GM23248 (cell line): ENCODE measurements around the gene RAPGEF2. TPM values are rescaled to one million over a fixed set of nuclear protein-coding genes. Genes with fewer than 3 reads are reported as not detected.
"Not testable (repeated sequence)": the region's sequence is repeated elsewhere in the genome, so short reads cannot be mapped to it uniquely, and the experiment has no call there.

Experiments
- DNase-seq: peaks from one replicate; pipeline ENCODE4 v3.0.0-alpha.2; 2015
- H2AFZ ChIP-seq: fragments of 200-600 bp; sonication (generic); 2 replicates; pipeline ENCODE4 v1.6.1; 2016; ENCODE audit warnings: antibody characterized with exemption
- H3F3A ChIP-seq: fragments of 200-600 bp; sonication (generic); 2 replicates; pipeline ENCODE4 v1.6.1; 2016; ENCODE audit warnings: mild to moderate bottlenecking, antibody characterized with exemption, mixed run types; ENCODE audit not compliant: insufficient read depth
- H3K27ac ChIP-seq: fragments of 200-600 bp; sonication (generic); 2 replicates; pipeline ENCODE4 v1.5.1; 2016; ENCODE audit warnings: mild to moderate bottlenecking
- H3K27me3 ChIP-seq: fragments of 200-600 bp; sonication (generic); replicated peaks from 2 replicates; pipeline ENCODE4 v1.6.1; 2016; ENCODE audit warnings: mild to moderate bottlenecking; ENCODE audit not compliant: insufficient read depth
- H3K36me3 ChIP-seq: fragments of 200-600 bp; sonication (generic); 2 replicates; pipeline ENCODE4 v1.6.1; 2016; ENCODE audit warnings: low read depth, mild to moderate bottlenecking
- H3K4me1 ChIP-seq: fragments of 200-600 bp; sonication (generic); 2 replicates; pipeline ENCODE4 v1.6.1; 2016; ENCODE audit warnings: mild to moderate bottlenecking; ENCODE audit not compliant: insufficient read depth
- H3K4me2 ChIP-seq: fragments of 200-600 bp; sonication (generic); one replicate; pipeline ENCODE4 v1.6.1; 2016; ENCODE audit warnings: mild to moderate bottlenecking; ENCODE audit not compliant: unreplicated experiment
- H3K4me3 ChIP-seq: fragments of 200-600 bp; sonication (generic); 2 replicates; pipeline ENCODE4 v1.5.1; 2016; ENCODE audit warnings: mild to moderate bottlenecking
- H3K79me2 ChIP-seq: fragments of 200-600 bp; sonication (generic); 2 replicates; pipeline ENCODE4 v1.6.1; 2016; ENCODE audit warnings: mild to moderate bottlenecking; ENCODE audit not compliant: insufficient read depth
- H3K9ac ChIP-seq: fragments of 200-600 bp; sonication (generic); 2 replicates; pipeline ENCODE4 v1.6.1; 2016; ENCODE audit warnings: mild to moderate bottlenecking
- H3K9me2 ChIP-seq: fragments of 200-600 bp; sonication (generic); 2 replicates; pipeline ENCODE4 v1.6.1; 2016; ENCODE audit warnings: mixed run types, mild to moderate bottlenecking, moderate library complexity; ENCODE audit not compliant: insufficient read depth
- H3K9me3 ChIP-seq: fragments of 200-600 bp; sonication (generic); one replicate; pipeline ENCODE4 v1.6.1; 2017; ENCODE audit warnings: low read depth
- H4K20me1 ChIP-seq: fragments of 200-600 bp; sonication (generic); 2 replicates; pipeline ENCODE4 v1.6.0; 2016; ENCODE audit not compliant: insufficient read depth
- EZH2 ChIP-seq: fragments of 200-600 bp; sonication (generic); IDR thresholded peaks from 2 replicates; pipeline ENCODE4 v1.6.1; 2018; ENCODE audit warnings: antibody characterized with exemption, mild to moderate bottlenecking; ENCODE audit not compliant: insufficient read depth, poor library complexity, severe bottlenecking
- EZH2phosphoT487 ChIP-seq: fragments of 200-600 bp; sonication (generic); IDR thresholded peaks from 2 replicates; pipeline ENCODE4 v1.6.1; 2018; ENCODE audit warnings: antibody characterized with exemption, moderate library complexity, mild to moderate bottlenecking, low read depth; ENCODE audit not compliant: insufficient read depth
- WGBS, 2 experiments: methylation state at CpG; one replicate each; pipeline ENCODE4 v1.1.6; 2015 to 2017; ENCODE audit warnings: low lambda C conversion rate in 2 of 2, low coverage in 1 of 2; ENCODE audit errors: missing lambda C conversion rate in 2 of 2; 5-methylcytosine and 5-hydroxymethylcytosine counted together
- in situ Hi-C: fragments of 300-500 bp; cut with MboI; formaldehyde crosslinking; loops from 2 replicates; pipeline ENCODE4 v1.15.0; 2020
- polyA plus RNA-seq: library from polyadenylated mRNA; unstranded; fragments of >200 nt; fragmentation: Nextera tagmentation; extraction: Ambion mirVana; gene quantifications from 2 replicates; pipeline ENCODE4 v1.2.1, GENCODE V29; 2016
- total RNA-seq: library from RNA; depleted of rRNA; stranded (reverse); fragments of >200 nt; shearing (Covaris generic); gene quantifications from 2 replicates; pipeline ENCODE4 v1.2.3, GENCODE V29; 2014

RAPGEF2 gene
- total and polyA plus RNA-seq, 2 experiments from 2014 or later: 6.6 to 21.7 TPM

GRCh38 chr4:159065513-159066240 is 37.2 kb upstream of the RAPGEF2 start:
- H3K9me2 ChIP-seq: no peaks in the 10 kb centered on the region
- peaks cover 5% of the 10 kb centered on the region; the same call in 1 of the 2 replicates for H3K27me3 ChIP-seq
- no peaks in the 10 kb centered on the region for H3K9me3 ChIP-seq
- H3K4me3 ChIP-seq: no peak overlapping the region
- peaks cover 15% of the 10 kb centered on the region for H3K4me1 ChIP-seq
- no peaks in the 10 kb centered on the region for H4K20me1 ChIP-seq
- no peak for DNase-seq
- H3K79me2 ChIP-seq: no peaks in the 10 kb centered on the region
- H2AFZ ChIP-seq: no peak overlapping the region
- no peaks in the 10 kb centered on the region for H3K36me3 ChIP-seq
- H3K9ac ChIP-seq: no peak overlapping the region
- WGBS, 2 experiments: 91 to 94% methylated on average over 3 of the region's 3 CpGs
- H3F3A ChIP-seq: peaks cover 20% of the 10 kb centered on the region
- TF ChIP-seq EZH2phosphoT487 (no peak), EZH2 (no peak)
- H3K4me2 ChIP-seq: no peak overlapping the region
- H3K27ac ChIP-seq: no peak overlapping the region
- in situ Hi-C loops: no loop called here

- H3K36me3 ChIP-seq, DNase-seq, H4K20me1 ChIP-seq, H3K27me3 ChIP-seq, H3K9ac ChIP-seq, H3K27ac ChIP-seq, H3K9me2 ChIP-seq, H3K4me3 ChIP-seq, H2AFZ ChIP-seq, in situ Hi-C loops, H3K79me2 ChIP-seq, H3K4me2 ChIP-seq, H3K9me3 ChIP-seq: not testable (repeated sequence)
- 87 to 91% methylated on average over 4 to 5 of the region's 5 CpGs for WGBS, 2 experiments
- H3F3A ChIP-seq: peaks cover 34% of the 10 kb centered on the region
- H3K4me1 ChIP-seq: peaks cover 28% of the 10 kb centered on the region
Observed at GRCh38 chr4:159068139-159068538, 34.7 kb upstream of the RAPGEF2 start.

GRCh38 chr4:159069922-159070321 is 33.0 kb upstream of the RAPGEF2 start:
- H3K9me3 ChIP-seq: no peaks in the 10 kb centered on the region
- no peaks in the 10 kb centered on the region for H3K9me2 ChIP-seq
- no peak overlapping the region for H3K4me3 ChIP-seq
- in situ Hi-C loops: no loop called here
- H3F3A ChIP-seq: peaks cover 38% of the 10 kb centered on the region
- DNase-seq: peak; percentile 72
- H3K36me3 ChIP-seq: no peaks in the 10 kb centered on the region
- no peaks in the 10 kb centered on the region for H3K79me2 ChIP-seq
- no peaks in the 10 kb centered on the region for H4K20me1 ChIP-seq
- no peak overlapping the region for H3K4me2 ChIP-seq
- H3K4me1 ChIP-seq: peaks cover 29% of the 10 kb centered on the region
- TF ChIP-seq EZH2 (no peak), EZH2phosphoT487 (no peak)
- no peak overlapping the region for H2AFZ ChIP-seq
- H3K27ac ChIP-seq: no peak overlapping the region
- WGBS, 2 experiments: 2 to 3% methylated on average over 3 of the region's 3 CpGs
- H3K27me3 ChIP-seq: peaks cover 5% of the 10 kb centered on the region
- no peak overlapping the region for H3K9ac ChIP-seq

- 41 to 46% methylated on average over 4 of the region's 4 CpGs for whole genome bisulfite sequencing, 2 experiments
- no peak overlapping the region for H2AFZ ChIP-seq
- no peaks in the 10 kb centered on the region for H3K9me2 ChIP-seq
- no peak for TF ChIP-seq EZH2
- TF ChIP-seq EZH2phosphoT487: no peak
- peaks cover 5% of the 10 kb centered on the region for H3K27me3 ChIP-seq
- no peak overlapping the region for H3K4me3 ChIP-seq
- no peaks in the 10 kb centered on the region for H3K9me3 ChIP-seq
- no peaks in the 10 kb centered on the region for H3K79me2 ChIP-seq
- peaks cover 37% of the 10 kb centered on the region for H3K4me1 ChIP-seq
- no peaks in the 10 kb centered on the region for H4K20me1 ChIP-seq
- H3F3A ChIP-seq: peaks cover 46% of the 10 kb centered on the region
- no peak overlapping the region for H3K27ac ChIP-seq
- DNase-seq: peak; percentile 72
- H3K4me2 ChIP-seq: peak overlapping the region; percentile 11
- no peaks in the 10 kb centered on the region for H3K36me3 ChIP-seq
- in situ Hi-C loops: no loop called here
- H3K9ac ChIP-seq: no peak overlapping the region
Observed at GRCh38 chr4:159070742-159071141, 32.1 kb upstream of the RAPGEF2 start.
